Stimulated activated naive CD4-positive, alpha-beta T cell (primary cell): Measurements from ENCODE around the gene LMX1B.

Experiments used
- DNase-seq, 6 experiments: peaks; one replicate each; lab custom pipeline; 2025; lab: John Stamatoyannopoulos, UW

The LMX1B gene

GRCh38 chr9:126658956-126659555 lies 45.3 kb downstream of the LMX1B start:
- DNase-seq: no peak

- no peak for DNase-seq
Observed at GRCh38 chr9:126661122-126661520, 47.4 kb downstream of the LMX1B start.

- no peak for DNase-seq
Observed at GRCh38 chr9:126661521-126662251, 48.0 kb downstream of the LMX1B start.

GRCh38 chr9:126663661-126664072 lies 49.9 kb downstream of the LMX1B start:
- no peak for DNase-seq

GRCh38 chr9:126664900-126665643 lies 51.3 kb downstream of the LMX1B start:
- no peak for DNase-seq

GRCh38 chr9:126665644-126666035 lies 51.9 kb downstream of the LMX1B start:
- no peak for DNase-seq

- DNase-seq: no peak
Observed at GRCh38 chr9:126666155-126666803, 52.6 kb downstream of the LMX1B start.

- no peak for DNase-seq
Observed at GRCh38 chr9:126667190-126668055, 53.7 kb downstream of the LMX1B start.

- no peak for DNase-seq
Observed at GRCh38 chr9:126668058-126668457, 54.3 kb downstream of the LMX1B start.

GRCh38 chr9:126669108-126669507 lies 55.4 kb downstream of the LMX1B start:
- DNase-seq: no peak

- DNase-seq: no peak
Observed at GRCh38 chr9:126670270-126670669, 56.5 kb downstream of the LMX1B start.

- no peak for DNase-seq
Observed at GRCh38 chr9:126671381-126671831, 57.7 kb downstream of the LMX1B start.

- no peak for DNase-seq
Observed at GRCh38 chr9:126671983-126672382, 58.3 kb downstream of the LMX1B start.

- no peak for DNase-seq
Observed at GRCh38 chr9:126672634-126673284, 59.0 kb downstream of the LMX1B start.

GRCh38 chr9:126673689-126674364 lies 60.1 kb downstream of the LMX1B start:
- no peak for DNase-seq

GRCh38 chr9:126674365-126675146 lies 60.8 kb downstream of the LMX1B start:
- no peak for DNase-seq

GRCh38 chr9:126675147-126675467 lies 61.4 kb downstream of the LMX1B start:
- DNase-seq: no peak

GRCh38 chr9:126676102-126676684 lies 62.5 kb downstream of the LMX1B start:
- no peak for DNase-seq

- DNase-seq: no peak
Observed at GRCh38 chr9:126676685-126677143, 63.0 kb downstream of the LMX1B start.
